GM20431 (cell line): ENCODE data around the gene STAU1.
"Not testable (repeated sequence)": the region's sequence is repeated elsewhere in the genome, so short reads cannot be mapped to it uniquely, and the experiment has no call there.

Experiments
- in situ Hi-C: fragments of 300-500 bp; cut with MseI, MboI; formaldehyde crosslinking; loops from one replicate; pipeline ENCODE4 v1.15.0; 2020; ENCODE audit warnings: low sequenced_read_pairs; ENCODE audit not compliant: unreplicated experiment

The STAU1 gene

DNA sequence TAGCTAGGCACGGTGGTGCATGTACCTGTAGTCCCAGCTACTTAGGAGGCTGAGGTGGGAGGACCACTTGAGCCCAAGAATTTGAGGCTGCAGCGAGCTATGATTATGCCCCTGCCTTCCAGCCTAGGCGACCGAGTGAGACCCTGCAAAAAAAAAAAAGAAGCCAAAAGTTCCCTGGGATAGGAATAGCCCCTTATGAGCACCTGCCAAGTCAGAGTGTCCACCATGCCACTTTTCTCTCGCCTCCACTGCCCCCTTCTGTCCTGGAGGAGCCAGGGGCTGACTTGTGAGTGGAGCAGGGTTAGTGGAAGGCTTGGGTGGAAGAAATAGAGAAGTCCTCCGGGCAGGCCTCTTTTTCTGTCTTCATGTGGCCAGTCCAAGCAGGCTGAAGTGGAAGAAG lies 18.9 kb upstream of the STAU1 start:
- in situ Hi-C loops: no loop called here

DNA sequence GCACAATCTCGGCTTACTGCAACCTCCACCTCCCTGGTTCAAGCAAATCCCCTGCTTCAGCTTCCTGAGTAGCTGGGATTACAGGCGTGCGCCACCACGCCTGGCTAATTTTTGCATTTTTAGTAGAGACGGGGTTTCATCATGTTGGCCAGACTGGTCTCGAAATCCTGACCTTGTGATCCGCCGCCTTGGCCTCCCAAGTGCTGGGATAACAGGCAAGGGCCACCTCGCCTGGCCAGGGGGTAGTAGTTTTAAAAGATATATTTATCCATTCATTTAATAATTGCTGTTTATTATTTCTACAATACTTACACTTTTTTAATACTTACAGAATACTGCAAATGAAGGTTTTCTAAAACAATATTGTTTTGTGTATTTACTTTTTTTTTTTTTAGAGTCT lies 15.6 kb upstream of the STAU1 start:
- in situ Hi-C loops: no loop called here

DNA sequence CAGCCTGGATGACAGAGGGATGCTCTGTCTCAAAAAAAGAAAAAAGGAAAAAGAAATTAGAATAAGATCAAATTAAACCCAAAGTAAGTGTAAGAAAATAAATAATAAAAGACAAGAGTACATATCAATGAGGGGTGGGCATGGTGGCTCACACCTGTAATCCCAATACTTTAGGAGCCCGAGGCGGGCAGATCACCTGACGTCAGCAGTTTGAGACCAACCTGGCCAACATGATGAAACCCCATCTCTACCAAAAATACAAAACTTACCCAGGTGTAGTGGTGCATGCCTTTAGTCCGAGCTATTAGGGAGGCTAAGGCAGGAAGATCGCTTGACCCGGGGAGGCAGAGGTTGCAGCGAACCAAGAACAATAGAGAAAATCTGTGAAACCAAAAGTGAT lies 14.9 kb upstream of the STAU1 start:
- in situ Hi-C loops: no loop called here

DNA sequence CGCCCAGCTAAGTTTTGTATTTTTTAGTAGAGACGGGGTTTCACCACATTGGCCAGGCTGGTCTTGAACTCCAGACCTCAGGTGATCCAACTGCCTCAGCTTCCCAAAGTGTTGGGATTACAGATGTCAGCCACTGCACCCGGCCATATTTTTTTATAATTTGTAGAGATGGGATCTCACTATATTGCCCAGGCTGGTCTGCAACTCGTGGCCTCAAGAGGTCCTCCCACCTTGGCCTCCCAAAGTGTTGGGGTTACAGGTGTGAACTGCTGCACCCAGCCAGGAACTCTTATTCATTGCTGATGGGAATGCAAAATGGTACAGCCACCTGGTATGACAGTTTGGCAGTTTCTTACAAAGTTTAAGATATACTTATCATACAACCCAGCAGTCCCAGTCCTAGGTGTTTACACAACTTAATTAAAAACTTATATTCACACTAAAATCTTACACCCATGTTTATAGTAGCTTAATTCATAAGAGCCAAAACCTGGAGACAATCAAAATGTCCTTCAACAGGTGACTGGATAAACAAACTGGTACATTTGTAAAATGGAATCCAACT lies 11.7 kb upstream of the STAU1 start:
- in situ Hi-C loops: no loop called here

DNA sequence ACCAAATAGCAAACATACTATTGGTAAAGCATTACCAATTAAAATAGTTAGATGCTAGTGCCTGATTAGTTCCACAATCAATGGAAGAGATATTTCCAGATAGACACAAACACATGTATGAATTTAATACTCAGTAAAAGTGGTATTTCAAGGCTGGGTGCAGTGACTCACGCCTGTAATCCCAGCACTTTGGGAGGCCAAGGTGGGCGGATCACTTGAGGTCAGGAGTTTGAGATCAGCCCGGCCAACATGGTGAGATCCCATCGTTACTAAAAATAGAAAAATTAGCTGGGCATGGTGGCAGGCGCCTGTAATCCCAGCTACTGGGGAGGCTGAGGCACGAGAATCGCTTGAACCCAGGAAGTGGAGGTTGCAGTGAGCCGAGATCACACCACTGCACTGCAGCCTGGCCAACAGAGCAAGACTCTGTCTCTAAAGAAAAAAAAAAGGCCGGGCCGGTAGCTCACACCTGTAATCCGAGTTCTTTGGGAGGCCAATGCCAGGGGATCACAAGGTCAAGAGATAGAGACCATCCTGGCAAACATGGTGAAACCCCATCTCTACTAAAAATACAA lies 4.9 kb upstream of the STAU1 start:
- in situ Hi-C loops: not testable (repeated sequence)

DNA sequence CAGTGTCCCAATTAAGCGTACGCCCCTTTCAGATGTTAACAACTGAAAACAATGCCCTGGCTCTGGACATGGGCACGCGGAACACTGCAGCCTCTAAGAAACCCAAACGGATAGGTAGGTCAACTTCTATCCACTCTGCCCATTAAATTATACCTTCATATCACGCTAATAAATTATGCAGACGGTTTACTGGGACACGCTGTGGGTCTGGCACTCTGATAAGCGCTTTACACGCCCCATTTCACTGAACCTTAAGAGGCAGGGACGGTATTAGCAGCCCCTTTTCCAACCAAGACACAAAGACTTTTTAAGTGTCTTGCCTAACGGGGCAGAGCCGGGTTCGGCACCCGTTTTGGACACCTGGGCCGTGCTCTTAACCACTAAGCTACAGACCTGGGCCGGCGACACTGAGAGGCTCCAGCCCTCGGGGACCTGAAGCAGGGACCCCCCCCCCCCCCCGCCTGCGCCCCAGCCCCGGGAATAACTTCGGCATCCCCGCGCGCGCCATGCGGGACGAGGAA lies 744 bp downstream of the STAU1 start:
- in situ Hi-C loops: no loop called here

DNA sequence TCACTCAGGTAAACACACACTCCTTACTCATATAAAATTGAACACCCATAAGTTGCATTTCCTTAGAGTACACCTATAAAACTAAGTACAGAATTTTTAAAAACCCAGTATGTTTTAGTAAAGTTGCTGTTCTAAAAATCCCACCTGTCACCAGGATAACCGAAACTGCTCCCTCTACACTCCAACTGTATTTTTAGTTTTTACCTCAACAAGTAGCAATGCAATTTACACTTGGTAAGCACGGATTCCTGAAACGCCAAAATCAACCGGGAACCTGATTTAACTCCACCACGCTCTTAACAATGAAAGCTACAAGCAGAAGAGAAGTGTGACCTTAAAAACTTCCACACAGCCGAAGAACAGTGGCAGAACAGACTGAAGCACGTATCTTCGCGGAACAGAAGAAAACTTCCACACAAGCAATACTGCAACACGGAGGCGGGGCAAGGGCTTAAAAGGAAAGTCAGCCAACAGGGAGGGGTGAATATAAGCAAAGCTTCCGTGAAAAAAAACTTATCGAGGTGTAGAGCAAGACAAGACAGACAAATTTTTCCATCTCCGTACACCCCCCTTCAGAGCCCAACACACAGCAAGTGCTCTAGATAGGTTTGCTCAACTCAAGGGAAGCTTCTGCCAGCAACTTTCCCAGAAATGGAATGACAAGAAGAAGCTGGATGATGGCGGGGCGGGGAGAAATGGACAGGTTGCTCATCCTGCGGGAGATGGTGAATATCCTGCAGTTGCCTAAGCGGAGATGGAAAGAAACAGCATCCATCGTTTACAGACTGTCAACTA lies 1.4 kb downstream of the STAU1 start:
- in situ Hi-C loops: no loop called here

DNA sequence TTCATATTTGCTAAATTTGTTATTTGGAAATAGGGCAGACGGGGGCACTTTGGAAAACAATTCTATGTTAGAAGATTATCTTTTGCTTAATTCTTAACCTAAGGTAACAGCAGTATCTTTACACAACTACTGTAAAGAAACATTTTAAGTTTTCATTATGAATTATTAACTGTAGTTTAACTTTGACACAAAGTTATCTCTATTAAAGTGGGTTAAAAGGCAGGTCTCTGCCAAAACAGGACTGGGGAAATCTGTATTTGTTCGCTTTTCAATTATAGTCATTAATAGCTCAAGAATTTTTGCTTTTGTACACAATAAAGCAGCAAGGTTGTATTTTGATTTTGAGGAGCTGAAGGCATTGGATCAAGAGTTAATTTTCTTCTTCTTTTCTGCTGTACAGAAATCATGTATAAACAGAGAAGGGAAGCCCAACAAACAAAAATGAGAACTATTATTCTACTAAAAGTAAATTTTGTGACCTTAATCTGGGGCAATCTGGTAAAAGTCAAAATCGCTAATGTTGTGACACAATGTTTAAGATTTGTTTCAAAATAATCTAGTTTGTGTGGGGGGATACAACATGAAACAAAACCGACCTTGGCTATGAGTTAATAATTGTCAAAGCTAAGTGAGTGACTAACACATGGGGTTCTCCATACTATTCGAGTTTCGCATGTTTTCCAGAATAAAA lies 2.9 kb downstream of the STAU1 start:
- in situ Hi-C loops: no loop called here

DNA sequence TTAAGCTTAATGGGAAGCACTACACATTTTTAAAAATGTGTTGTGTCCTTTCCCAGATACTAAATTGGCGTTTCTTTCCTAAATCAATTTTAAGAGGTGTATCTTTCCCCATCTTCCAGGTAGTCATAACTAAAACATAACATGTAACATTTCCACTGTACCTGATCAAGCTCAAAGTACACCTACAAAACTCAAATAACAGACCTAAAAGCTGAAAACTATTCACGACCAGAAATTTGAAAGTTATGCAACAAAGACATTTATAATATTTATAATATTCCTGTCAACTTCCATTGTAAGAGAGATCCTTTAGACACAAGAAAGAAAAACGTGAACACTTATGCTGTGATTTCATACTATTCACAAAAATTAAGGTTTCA lies 3.5 kb downstream of the STAU1 start:
- in situ Hi-C loops: no loop called here

DNA sequence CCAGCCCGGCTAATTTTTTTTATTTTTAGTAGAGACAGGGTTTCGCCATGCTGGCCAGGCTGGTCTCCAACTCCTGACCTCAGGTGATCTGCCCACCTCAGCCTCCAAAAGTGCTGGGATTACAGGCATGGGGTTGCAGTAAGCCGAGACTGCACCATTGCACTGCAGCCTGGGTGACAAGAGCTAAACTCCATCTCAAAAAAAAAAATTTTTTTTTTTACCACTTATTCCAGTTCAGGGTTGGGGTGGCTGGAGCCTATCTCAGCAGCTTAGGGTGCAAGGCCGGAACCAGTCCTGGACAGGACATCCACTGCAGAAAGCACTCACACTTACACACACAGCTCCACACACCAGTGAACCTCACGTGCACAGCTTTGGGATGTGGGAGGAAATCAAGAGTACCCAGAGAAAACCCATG lies 4.0 kb downstream of the STAU1 start:
- in situ Hi-C loops: not testable (repeated sequence)

DNA sequence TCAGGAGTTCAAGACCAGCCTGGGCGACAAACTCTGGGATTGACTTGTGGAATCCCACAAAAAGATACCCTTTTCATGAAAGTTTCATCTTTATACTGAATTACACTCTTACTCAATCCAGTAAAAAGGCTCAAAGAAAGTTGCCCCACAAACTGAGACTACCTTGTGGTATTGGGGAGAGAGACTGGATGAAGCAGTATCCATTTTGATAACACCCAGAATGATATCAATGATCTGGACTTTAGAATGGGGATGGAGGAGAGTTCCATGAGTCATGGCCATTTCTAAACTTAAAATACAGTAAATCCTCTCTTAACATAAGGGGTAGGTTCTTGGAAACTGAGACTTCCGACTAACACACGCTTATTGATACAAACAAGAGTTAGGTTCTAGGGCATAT lies 4.7 kb downstream of the STAU1 start:
- in situ Hi-C loops: no loop called here

DNA sequence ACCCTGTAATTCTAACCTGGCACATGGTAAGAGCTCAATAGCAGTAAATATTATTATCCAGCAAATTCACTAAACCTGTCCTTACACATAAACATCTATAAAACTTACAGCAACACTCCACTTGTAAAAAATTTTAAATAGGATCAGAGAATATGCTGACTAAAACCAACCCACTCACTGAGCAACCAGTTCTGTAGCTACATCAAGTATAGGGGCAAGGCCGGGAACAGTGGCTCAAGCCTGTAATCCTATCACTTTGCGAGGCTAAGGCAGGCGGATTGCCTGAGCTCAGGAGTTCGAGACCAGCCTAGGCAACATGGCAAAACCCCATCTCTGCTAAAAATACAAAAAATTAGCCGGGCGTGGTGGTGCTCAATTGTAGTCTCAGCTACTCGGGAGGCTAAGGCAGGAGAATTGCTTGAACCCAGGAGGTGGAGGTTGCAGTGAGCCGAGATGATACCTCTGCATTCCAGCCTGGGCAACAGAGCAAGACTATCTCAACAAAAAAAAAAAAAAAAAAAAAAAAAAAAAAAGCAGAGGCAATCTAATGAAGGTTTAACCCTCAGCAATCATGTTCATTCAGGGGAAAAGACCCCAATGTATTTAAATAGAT lies 6.8 kb downstream of the STAU1 start:
- in situ Hi-C loops: no loop called here

DNA sequence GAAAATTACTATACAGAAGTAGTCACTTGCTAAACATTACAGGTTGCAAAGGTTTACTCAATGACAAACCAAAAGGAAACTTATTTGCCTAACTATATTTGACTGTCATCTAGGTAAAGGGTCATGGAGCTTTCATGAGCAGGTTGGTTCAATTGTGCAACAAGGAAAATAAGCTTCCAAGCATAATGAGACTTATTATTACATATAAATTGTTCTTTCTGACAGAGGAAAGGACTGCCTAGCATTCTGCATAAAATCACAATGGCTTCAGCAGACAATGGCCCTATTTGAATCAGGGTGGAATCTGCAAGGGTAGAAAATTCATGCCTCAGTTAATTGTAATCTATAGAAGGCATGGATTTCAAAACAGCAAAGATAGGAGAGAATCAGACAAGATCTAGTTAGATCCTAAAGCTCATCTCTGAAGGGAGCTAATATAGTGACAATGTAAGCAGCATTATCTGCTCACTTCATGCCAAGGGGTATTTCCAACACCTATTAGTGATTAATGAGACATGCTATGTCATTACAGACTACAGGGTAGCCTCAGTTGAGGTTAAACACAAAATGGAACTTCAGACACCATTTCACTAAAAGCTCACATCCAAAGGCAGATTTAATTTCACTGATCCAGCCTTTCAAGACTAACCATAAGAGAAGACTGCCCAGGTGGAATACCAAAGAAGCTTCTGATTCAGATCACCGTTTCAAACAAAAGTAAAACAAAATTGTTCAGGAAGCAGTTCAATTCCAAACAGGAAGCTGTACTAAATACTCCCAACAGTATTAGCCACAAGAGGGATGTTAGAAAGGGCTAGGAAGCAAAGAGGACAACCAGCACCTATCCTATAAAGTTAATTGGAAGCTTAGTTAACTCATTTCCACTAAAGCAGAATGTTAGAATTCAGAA lies 8.5 kb downstream of the STAU1 start:
- in situ Hi-C loops: no loop called here

DNA sequence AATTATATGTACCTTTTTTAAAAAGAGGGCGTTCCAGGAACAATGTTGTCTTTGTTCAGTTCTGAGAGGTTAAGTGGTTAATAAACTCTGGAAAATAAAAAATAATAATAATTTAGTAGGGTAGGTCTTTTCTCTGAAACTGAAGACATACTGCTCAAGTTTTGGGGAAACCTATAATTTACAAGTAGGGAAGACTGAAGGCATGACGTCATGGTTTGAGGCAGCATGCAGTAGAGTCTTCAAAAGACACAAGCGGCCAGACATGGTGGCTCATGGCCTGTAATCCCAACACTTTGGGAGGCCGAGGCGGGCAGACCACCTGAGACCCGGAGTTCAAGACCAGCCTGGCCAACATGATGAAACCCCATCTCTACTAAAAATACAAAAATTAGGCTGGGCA lies 14.0 kb downstream of the STAU1 start:
- in situ Hi-C loops: no loop called here

DNA sequence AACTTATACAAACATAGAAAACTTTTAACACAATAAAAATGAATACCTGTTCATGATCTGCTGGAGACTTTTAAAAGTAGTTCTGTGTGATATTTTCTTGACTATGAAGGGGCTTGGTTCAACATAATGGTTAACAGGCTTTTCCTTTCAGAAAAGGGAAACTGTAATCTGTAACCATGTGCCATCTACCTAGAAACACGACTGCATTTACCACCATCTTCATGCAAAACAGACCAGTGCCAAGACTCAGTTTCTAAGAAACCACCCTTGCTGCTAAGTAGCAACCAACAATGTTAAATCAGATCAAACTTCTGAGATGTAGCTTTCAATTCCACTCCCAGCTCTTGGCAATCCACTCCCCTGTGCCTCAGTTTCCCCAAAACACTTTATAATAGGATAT lies 15.7 kb downstream of the STAU1 start:
- in situ Hi-C loops: no loop called here

DNA sequence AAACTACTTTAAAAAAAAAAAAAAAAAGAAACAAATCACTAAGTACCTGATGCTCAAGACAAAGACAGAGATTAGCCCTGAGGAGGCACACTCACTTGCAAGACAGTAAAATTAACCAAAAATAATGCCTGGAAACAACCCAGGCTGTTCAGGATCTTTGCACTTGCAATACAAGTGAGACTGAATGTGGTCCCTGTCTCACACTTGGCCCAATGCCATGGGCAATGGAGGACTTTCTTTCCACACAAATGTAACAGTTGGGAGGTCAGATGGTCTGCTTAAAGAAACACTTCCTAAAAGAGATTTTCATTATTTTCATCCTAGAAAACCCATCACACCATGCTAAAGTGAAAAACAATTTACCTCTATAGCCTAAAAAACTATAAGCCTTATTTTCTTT lies 16.2 kb downstream of the STAU1 start:
- in situ Hi-C loops: no loop called here

DNA sequence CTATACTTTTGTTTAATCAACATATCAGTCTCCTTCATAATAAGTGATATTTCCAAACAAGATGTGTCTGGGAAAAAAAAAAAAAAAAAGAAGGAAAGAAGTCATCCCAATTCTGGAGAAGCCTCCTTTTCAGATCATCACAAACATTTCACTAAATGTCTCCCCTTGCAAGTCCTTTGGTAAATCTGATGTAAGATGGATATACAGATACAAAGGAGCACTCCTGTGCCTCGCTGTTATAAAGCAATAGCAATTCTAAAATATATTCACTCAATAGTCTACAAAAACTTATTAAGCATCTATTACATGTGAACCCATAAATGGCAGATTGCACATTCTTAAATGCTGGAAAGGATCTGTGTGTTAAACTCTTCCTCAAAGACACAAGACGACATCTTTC lies 17.4 kb downstream of the STAU1 start:
- in situ Hi-C loops: no loop called here

DNA sequence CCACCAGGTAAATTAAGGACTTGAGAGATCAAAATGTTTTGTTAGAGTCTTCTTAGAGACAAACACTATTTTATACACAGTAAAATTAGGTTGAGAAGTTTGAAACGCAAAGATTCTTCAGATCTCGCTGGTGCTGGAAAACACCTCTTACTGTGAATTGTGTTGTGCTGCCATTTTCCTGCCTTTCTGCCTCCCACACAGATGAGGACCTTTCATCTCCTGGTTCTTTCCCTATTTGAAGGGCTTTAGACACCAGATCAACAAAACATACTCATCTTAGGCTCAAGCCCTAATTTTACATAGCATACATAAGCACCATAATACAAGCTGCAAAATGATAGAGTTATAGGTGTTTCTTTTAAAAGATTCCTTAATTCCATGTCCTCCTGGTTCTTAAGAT lies 18.6 kb downstream of the STAU1 start:
- in situ Hi-C loops: no loop called here

DNA sequence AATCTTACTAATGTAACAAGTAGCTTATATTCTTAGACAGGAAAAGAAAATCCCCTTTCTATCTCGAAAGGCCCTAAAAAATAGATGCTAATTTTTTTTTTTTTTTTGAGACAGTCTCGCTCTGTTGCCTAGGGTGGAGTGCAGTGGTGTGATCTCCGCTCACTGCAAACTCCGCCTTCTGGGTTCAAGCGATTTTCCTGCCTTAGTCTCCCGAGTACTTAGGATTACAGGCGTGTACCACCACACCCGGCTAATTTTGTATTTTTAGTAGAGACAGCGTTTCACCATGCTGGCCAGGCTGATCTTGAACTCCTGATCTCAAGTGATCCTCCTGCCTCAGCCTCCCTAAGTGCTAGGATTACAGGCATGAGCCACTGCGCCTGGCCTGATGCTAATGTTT lies 19.3 kb downstream of the STAU1 start:
- in situ Hi-C loops: not testable (repeated sequence)
